GM19023 (cell line): ENCODE results near the gene RECK.
A peak's percentile ranks its signal among the peaks of the same experiment; 100 is the strongest.
"Not testable (repeated sequence)": the region's sequence is repeated elsewhere in the genome, so short reads cannot be mapped to it uniquely, and the experiment has no call there.

Source experiments
- ATAC-seq: cut with Tn5 transposase; IDR thresholded peaks from one replicate; pipeline ENCODE4 v1.9.1; 2021; ENCODE audit warnings: mild to moderate bottlenecking, moderate library complexity; ENCODE audit not compliant: unreplicated experiment

RECK gene

DNA sequence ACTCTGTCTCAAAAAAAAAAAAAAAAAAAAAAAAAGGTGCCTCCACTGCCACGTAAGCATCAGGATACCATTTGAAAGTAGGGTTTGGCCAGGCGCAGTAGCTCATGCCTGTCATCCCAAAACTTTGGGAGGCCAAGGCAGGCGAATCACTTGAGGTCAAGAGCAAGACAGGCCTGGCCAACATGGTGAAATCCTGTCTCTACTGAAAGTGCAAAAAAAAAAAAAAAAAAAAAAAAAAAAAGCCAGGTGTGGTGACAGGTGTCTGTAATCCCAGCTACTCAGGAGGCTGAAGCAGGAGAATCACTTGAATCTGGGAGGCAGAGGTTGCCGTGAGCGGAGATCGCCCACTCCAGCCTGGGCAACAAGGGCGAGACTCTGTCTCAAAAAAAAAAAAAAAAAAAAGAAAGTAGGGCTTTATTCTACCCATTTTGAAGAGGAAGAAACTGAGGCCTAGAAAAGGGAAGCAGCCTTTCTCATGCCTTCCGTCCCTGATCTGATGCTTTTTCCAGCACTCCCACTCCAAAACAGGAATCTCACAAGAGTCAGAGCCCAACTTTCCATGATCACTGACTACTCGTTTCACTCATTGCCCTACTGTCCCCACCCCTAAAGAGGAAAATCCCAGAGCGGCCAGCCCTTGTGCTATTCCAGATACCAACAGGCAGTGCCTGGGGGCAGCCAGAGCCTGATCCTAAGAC lies 116.2 kb downstream of the RECK start:
- ATAC-seq: no peak

DNA sequence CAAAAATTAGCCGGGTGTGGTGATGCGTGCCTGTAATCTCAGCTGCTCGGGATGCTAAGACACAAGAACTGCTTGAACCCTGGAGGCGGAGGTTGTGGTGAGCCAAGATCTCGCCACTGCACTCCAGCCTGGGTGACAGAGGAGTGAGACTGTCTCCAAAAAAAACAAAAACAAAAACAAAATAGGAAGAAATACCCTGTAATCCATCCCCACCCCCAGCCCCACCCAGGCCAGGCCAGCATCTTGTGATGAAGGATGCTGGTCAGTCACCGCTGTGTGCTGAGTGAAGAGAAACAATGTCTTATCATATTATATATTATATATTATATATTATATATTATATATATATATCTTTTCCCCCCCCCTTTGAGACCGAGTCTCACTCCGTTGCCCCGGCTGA lies 117.0 kb downstream of the RECK start:
- ATAC-seq: no peak

DNA sequence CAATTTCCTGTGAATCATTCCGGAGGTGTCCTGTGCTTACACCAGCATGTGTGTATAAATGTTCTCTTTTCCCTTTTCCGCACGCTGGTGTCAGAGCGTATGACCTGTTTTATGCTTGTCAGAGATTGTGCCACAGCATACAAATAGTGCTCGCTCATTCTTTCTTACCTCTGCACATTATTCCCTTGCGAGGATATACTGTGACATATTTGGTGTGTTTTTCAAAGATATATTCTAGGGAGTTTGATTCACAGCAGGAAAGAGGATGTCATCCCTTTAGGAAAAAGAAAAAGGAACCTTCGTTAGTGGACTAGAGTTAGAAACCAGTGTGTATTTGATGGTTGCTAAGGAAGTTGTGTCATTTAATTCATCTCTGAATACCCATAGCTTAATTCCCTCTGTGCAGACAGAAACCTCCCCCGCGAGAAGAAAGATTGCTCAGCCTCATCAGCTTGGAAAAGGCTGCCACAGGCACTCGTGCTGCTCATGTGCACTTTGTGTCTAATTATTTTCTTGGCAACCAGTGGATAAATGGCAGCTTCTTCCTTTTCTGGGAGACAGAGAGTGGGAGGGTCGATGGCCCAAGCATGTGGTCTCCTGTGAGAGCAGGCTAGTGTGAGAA lies 117.7 kb downstream of the RECK start:
- ATAC-seq: no peak

DNA sequence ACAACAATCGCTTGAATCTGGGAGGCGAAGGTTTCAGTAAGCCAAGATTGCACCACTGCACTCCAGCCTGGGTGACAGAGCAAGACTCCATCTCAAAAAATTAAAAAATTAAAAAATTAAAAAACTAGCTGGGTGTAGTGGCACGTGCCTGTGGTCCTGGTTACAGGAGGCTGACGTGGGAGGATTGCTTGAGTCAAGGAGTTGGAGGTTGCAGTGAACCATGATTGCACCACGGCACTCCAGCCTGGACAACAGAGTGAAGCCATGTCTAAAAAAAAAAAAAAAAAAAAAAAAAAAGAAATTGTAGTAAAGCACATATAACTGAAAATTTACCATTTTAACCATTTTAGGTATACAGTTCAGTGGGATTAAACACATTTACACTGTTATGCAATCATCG lies 119.4 kb downstream of the RECK start:
- no peak for ATAC-seq

DNA sequence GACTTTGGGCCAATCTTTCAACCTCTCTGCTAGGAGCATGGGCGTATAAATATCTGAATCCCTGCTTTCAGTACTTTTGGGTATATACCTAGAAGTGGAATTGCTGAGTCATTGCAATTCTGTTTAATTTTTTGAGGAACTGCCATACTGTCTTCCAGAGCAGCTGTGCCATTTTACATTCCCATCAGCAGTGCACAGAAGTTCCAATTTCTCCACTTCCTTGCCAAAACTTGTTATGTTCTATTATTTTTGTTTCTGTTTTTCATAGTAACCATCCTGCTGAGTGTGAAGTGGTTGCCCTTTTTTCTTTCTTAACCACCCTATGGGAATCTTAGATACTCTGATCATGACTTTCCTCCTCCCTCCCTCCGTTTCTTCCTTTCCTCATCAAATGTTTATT lies 121.4 kb downstream of the RECK start:
- ATAC-seq: no peak

DNA sequence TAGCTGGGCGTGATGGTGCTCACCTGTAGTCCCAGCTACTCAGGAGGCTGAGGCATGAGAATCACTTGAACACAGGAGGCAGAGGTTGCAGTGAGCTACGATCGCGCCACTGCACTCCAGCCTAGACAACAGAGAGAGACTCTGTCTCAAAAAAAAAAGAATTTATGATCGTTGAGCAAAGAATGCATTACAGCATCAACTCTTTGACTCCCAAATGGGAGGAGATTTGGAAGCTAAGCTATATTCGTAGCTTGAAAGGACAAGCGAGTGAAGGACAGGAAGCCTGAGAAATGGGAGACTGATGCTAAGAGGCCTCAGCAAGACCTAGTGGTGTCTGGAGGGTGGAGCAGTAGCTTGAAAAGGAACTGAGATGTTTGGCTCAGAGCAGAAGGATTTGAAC lies 122.2 kb downstream of the RECK start:
- ATAC-seq: no peak

DNA sequence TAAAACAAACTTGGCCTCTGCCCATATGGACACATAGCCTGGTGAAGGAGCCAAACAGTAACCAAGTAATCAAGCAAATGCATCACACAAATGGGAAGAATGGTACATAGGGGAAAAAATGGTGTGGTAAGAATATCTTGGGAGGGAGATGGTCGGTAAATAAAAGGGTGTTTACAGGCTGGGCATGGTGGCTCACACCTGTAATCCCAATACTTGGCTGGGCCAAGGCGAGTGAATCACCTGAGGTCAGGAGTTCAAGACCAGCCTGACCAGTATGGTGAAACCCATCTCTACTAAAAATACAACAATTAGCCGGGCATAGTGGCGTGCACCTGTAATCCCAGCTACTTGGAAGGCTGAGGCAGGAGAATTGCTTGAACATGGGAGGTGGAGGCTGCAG lies 122.8 kb downstream of the RECK start:
- not testable (repeated sequence) for ATAC-seq

DNA sequence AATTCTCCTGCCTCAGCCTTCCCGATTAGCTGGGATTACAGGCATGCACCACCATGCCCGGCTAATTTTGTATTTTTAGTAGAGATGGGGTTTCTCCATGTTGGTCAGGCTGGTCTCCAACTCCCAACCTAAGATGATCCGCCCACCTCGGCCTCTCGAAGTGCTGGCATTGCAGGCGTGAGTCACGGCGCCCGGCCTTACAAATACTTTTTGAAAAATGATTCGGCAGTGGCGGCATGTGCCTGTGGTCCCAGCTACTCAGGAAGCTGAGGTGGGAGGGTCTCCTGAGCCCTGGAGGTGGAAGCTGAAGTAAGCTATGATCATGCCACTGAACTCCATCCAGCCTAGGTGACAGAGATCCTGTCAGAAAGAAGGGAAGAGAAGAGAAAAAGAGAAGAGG lies 123.4 kb downstream of the RECK start:
- ATAC-seq: not testable (repeated sequence)

DNA sequence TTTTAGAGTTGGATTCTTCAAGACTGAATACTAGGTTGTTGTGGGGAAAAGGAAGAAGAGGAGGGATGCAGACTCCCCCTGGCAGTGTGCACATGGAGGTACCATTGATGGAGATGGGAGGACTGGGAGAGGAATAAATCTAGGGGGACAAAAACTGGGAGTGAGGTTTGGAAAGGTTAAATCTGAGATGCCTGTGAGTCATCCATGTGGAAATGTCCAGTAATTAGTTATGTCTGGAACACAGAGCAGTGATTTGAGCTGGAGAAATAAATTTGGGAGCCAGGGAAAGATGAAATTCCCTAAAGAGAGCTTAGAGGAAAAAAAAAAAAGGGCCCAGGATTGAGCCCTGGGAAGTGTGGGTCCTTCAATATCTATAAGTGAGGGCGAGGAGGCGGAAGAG lies 124.5 kb downstream of the RECK start:
- ATAC-seq: no peak

DNA sequence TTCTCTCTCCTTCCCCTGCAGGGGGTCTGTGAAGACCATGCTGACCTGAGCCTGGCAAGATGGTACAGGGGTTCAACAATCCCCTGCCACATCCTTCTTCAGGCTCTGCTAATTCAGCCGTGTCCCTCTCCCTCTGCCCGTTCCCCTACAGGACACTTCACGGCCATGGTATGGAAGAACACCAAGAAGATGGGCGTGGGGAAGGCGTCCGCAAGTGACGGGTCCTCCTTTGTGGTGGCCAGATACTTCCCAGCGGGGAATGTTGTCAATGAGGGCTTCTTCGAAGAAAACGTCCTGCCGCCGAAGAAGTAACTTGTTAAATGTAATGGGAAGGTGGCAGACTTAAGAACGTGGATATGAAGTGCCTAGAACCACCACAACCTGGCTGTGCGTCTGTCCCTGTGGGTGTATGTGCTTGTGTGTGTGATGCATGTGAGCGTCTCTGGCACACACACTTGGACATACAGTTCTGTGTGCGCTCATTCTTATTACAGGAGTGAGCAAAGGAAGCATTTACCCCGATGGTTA lies 125.6 kb downstream of the RECK start:
- no peak for ATAC-seq

DNA sequence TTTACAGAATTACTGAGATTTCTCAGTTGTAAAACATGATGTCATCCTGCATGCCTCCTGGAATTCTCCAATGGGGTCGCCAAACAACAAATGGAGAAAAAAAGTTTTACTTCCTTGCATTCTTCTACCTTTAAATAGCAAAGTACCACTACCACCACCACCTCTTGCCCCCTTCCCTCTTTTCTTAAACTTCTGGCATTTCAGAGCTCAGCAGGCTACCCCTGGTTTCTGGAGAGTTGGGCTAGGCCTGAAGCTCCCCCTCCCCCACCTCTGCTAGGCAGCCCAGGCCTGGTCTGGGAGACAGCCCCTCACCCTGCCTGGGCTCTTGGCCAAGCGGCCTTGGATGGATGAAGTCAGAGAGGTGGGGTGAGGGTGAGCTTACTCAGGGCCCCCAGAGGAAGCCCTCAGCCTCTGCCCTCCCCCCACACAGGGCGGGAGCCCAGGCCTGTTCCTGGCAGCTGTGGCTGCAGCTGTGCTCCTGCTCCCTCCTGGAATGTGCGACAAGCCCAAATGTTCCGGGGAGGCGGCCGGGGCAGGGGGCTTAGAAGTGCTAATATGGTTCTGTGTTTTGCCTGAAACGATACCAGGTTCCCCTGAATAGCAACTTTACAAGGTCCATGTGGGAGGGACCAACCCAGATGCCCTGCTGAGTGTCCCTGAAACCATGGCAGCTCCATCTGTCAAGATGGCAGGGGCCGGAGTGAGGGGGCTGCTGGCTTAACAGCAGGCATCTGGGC lies 126.5 kb downstream of the RECK start:
- no peak for ATAC-seq

DNA sequence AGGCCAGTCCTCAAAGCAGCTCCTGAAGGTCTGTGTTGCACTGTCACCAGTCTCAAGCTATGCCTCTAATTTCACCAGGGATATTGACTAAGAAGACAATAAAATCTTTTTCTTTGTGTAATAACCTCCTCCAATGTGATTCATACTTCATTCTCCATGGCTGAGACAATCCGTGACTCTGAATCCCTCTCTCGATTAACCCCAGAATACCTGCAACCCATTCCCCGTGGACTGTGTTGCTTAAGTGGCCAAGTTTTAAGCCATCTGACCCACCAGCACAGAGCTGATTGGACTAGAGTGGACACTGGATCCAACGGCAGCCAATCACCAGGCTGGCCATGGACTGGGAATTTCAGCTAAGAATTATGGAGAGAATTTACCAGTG lies 127.1 kb downstream of the RECK start:
- no peak for ATAC-seq

DNA sequence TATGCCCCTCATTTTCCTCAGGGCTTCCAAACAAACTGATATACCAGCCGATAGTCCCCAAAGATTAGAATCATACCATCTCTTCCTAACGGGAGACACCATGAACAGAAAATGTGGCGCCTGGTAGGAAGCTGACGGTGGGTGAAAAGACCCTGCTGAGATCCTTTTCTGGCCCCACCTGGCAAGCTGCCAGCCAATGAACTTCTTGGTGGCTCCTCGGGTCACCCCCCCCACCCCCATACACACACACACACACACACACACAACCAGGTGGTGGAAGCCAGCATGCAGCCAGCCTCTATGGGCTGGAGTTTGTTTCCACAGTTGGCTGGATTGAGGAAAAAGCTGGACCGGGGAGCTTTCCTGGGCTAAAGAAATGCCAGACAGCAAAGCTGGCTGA lies 127.7 kb downstream of the RECK start:
- no peak for ATAC-seq

DNA sequence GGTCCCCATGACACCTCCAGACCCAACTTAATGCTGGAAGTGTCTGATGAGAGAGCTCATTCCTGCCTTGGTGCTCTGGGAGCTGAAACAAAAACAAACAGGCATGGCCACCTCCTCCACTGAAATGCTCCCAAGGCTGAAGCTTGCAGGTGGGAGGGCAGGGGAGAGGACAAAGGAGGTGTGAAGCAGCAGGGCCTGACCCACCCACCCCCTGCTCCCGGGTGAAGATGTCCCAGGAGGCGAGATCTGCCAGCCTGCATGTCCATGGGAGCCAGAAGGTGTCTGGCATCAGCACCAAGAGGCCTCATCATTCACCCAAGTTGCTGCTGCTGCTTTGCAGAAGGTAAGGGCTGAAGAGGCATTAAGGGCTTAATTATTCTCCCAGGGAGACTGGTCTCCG lies 128.3 kb downstream of the RECK start:
- no peak for ATAC-seq

DNA sequence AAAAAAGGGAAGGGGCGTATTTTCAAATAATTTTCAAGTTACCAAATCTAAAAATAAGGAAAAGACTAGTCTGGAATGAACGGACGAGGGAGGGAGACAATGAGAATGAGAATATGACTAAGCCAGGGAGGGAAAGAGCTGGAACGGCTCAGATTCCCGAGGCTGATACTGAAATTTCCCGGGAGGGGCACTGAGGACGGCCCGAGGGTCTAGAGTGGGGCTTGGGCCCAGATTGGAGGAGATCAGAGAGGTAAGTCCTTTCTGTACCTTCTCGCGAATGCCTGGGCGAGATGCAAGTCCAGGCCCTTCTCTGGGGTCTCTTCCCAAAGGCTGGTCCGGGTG lies 129.1 kb downstream of the RECK start:
- ATAC-seq: no peak

DNA sequence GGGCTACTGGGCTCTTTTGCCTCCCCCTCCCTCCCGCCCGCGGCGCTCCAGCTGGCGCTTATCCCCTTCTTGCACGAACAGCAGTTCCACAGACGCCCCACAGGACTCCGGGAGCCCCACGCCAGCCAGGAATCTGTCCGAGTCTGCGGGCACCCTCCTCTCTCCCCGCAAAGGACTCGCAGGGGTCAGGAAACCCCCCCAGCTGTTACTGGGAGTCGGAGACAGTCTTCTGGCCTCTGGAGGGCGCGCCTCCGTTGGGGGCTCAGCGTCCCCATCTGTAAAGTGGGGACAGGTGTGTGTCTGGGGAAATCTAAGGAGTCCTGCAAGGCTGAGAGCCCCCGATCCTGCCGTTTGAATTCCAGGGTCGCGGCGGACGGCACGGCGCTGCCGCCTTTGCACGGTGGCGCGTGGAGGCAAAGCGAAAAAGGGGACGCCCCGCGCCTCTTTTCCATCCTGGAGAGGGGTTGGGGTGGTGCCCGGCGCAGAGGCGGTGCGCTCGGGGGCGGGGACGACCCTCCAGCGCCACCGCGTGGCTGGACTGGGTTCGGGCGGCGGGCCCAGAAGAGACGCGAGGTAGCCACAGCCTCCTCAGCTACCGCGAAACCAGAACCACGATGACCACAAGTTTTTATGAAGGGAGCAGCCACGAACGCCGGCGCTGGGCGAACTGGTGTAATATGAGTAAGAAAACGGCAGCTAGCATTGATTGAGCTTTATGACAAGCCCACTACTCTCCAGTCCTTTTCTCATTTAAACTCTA lies 129.6 kb downstream of the RECK start:
- ATAC-seq: peak; percentile 85

DNA sequence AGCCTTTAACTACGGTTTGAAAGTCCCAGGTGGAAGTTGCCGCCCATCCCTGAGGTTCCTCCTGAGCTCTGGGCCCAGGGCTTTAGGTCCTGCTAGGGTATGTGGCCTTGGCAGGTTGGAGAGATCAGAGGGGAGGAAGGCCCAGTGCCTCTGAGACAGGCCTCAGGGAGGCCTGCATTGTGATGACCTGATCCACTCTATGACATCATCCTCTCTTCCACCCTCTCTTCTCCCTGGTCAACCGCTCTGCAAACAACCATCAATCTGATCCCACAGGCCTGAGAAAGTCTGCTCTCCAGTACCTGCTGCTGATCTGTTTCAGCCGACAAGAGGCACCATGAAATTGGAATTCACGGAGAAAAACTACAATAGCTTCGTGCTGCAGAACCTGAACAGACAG lies 132.5 kb downstream of the RECK start, which contains the start of gene CCIN:
Gene CCIN, plus strand, starts transcription at position 223 of the 400 bp plus-strand sequence. Its CDS starts 115 bp downstream, at position 338.
- no peak for ATAC-seq

DNA sequence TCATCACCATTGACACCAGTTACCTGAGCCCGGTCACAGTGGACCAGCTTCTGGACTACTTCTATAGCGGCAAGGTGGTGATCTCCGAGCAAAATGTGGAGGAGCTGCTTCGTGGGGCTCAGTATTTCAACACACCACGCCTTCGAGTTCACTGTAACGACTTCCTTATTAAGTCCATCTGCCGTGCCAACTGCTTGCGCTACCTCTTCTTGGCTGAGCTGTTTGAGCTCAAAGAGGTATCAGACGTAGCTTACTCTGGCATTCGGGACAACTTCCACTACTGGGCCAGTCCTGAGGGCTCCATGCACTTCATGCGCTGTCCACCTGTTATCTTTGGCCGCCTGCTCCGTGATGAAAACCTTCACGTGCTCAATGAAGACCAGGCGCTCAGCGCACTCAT lies 133.0 kb downstream of the RECK start:
- ATAC-seq: no peak

DNA sequence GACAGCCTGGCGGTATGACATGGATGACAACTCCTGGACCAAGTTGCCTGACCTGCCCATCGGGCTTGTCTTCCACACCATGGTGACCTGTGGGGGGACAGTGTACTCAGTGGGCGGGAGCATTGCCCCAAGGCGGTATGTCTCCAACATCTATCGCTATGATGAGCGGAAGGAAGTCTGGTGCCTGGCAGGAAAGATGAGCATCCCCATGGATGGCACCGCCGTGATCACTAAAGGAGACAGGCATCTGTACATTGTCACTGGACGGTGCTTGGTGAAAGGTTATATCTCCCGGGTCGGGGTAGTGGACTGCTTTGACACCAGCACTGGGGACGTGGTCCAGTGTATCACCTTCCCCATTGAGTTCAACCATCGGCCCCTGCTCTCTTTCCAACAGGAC lies 133.8 kb downstream of the RECK start:
- no peak for ATAC-seq

DNA sequence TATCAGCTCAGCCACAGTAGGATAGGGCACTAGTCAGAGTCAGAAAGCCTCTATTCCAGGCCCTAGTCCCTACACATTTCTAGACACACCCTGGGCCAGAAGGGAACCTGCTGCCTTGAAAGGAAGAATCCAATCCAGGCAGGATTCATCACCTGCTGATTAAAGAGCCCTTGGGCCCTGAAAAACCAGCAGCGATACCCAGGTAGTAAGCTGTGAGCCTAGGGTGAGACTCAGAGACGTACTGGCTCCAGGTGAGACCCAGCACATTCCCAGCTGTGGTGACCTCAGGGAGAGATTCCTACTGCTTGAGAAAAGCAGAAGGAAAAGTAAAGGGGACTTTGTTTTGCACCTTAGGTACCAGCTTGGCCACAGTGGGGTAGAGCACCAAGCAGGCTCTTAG lies 137.1 kb downstream of the RECK start:
- ATAC-seq: no peak
